Neural progenitor cell (in vitro differentiated cells): ENCODE measurements around the gene CALY. TPM values are rescaled to one million over a fixed set of nuclear protein-coding genes. Genes with fewer than 3 reads are reported as not detected.

ENCODE experiments used
- DNase-seq: peaks from one replicate; pipeline ENCODE4 v3.0.0-alpha.2; 2016; ENCODE audit warnings: low spot score
- H2AFZ ChIP-seq: fragments of 200-600 bp; sonication (generic); replicated peaks from 2 replicates; pipeline ENCODE4 v1.6.1; 2016; ENCODE audit warnings: antibody characterized with exemption
- H3F3A ChIP-seq: fragments of 200-600 bp; sonication (generic); 2 replicates; pipeline ENCODE4 v1.6.1; 2016; ENCODE audit warnings: antibody characterized with exemption, low read depth
- H3K27ac ChIP-seq: fragments of 200-600 bp; sonication (generic); 2 replicates; pipeline ENCODE4 v1.5.1; 2016; ENCODE audit warnings: mild to moderate bottlenecking
- H3K27me3 ChIP-seq: fragments of 200-600 bp; sonication (generic); 2 replicates; pipeline ENCODE4 v1.6.1; 2016; ENCODE audit warnings: mild to moderate bottlenecking, moderate library complexity
- H3K36me3 ChIP-seq: fragments of 200-600 bp; sonication (generic); 2 replicates; pipeline ENCODE4 v1.5.1; 2016
- H3K4me1 ChIP-seq: fragments of 200-600 bp; sonication (generic); 2 replicates; pipeline ENCODE4 v1.6.1; 2016; ENCODE audit warnings: mixed run types
- H3K4me2 ChIP-seq: fragments of 200-600 bp; sonication (generic); 2 replicates; pipeline ENCODE4 v1.6.1; 2016
- H3K4me3 ChIP-seq: fragments of 200-600 bp; sonication (generic); 2 replicates; pipeline ENCODE4 v1.5.1; 2016
- H3K79me2 ChIP-seq: fragments of 200-600 bp; sonication (generic); 2 replicates; pipeline ENCODE4 v1.6.1; 2016; ENCODE audit warnings: low read depth
- H3K9ac ChIP-seq: fragments of 200-600 bp; sonication (generic); 2 replicates; pipeline ENCODE4 v1.6.1; 2016
- H3K9me3 ChIP-seq: fragments of 200-600 bp; sonication (generic); 2 replicates; pipeline ENCODE4 v1.5.1; 2016; ENCODE audit warnings: low read depth
- H4K20me1 ChIP-seq: fragments of 200-600 bp; sonication (generic); 2 replicates; pipeline ENCODE4 v1.6.1; 2016; ENCODE audit warnings: low read depth
- H3K27ac Mint-ChIP-seq: 3 replicates; pipeline ENCODE4 v1.8.0; 2021; ENCODE audit warnings: mixed read lengths
- H3K27me3 Mint-ChIP-seq: 2 replicates; pipeline ENCODE4 v1.8.0; 2022; ENCODE audit warnings: low read depth, mild to moderate bottlenecking, inconsistent platforms, moderate library complexity, mixed read lengths; ENCODE audit not compliant: insufficient read depth
- H3K36me3 Mint-ChIP-seq: 3 replicates; pipeline ENCODE4 v1.8.0; 2021; ENCODE audit warnings: mixed read lengths
- H3K4me1 Mint-ChIP-seq: 3 replicates; pipeline ENCODE4 v1.8.0; 2021; ENCODE audit warnings: mixed read lengths
- H3K4me3 Mint-ChIP-seq: 3 replicates; pipeline ENCODE4 v1.8.0; 2021; ENCODE audit warnings: mild to moderate bottlenecking, moderate library complexity, mixed read lengths
- H3K9me3 Mint-ChIP-seq: 3 replicates; pipeline ENCODE4 v1.8.0; 2020; ENCODE audit warnings: mixed read lengths
- EZH2 ChIP-seq: fragments of 200-600 bp; sonication (generic); IDR thresholded peaks from 2 replicates; pipeline ENCODE4 v1.6.1; 2017; ENCODE audit warnings: antibody characterized with exemption, mild to moderate bottlenecking, moderate library complexity
- EZH2phosphoT487 ChIP-seq: fragments of 200-600 bp; sonication (generic); IDR thresholded peaks from 2 replicates; pipeline ENCODE4 v1.6.1; 2017; ENCODE audit warnings: antibody characterized with exemption
- total RNA-seq: library from RNA; depleted of rRNA; stranded (reverse); fragments of >200 nt; gene quantifications from 2 replicates; pipeline ENCODE4 v1.2.3, GENCODE V29; 2015; ENCODE audit warnings: low replicate concordance
- TF ChIP-seq, protein P1 (sequence below): fragments of 200-600 bp; sonication (generic); IDR thresholded peaks from 2 replicates; pipeline ENCODE4 v1.5.1; 2017; ENCODE audit warnings: antibody characterized with exemption, mild to moderate bottlenecking

Gene CALY
- total RNA-seq, 1 donor from 2014 or later: not detected

DNA sequence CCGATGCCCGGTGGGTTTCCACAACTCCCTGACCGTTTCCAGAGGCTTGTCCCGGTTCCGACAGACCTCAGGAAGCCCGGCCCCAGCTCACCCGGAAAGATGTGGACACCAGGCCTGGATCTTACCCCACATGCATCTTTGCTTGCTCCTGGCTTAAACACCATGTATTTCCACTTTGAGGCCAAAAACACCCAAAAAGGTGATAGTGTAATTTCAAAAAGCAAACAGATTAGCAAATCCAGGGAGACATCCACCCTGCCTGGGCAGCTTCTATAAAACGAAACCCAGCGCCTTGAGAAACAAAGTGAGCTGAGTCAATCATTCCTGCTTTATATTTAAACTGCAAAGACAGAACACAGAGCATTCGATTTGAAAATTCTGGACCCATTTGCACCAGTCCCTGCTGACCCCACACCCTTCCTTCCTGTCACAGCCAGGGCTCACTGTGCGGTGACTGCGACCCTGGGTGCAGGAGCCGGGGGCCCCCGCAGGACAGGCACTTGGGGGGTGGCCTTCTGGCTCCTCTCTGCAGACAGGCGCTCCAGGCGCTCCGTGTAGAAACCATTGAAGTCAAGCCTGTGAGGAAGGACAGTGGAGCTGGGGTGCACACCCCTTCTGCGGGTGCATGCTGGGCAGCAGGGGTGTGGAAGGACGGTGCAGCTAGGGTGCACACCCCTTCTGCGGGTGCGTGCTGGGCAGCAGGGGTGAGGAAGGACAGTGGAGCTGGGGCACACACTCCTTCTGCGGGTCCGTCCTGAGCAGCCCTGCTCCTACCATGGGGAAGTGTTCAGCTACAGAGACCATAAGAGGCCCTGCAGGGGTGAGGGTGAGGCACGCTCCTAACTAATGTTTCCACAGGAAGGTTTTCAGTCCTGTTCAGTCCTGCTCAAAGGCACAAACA, 57.1 kb downstream of the CALY start:
- Mint-ChIP-seq H3K9me3 (no peaks in the 10 kb centered on the region), H3K27ac (no peak overlapping the region), H3K4me3 (no peak overlapping the region), H3K36me3 (peaks cover 7% of the 10 kb centered on the region), H3K27me3 (peaks cover 8% of the 10 kb centered on the region), H3K4me1 (peaks cover 2% of the 10 kb centered on the region)
- Histone ChIP-seq H3K4me1 (peaks cover 22% of the 10 kb centered on the region), H3K36me3 (no peaks in the 10 kb centered on the region), H3K27ac (no peak overlapping the region), H4K20me1 (peaks cover 8% of the 10 kb centered on the region), H3F3A (peaks cover 15% of the 10 kb centered on the region), H3K9ac (no peak overlapping the region), H3K4me2 (no peak overlapping the region), H2AFZ (no peak overlapping the region), H3K27me3 (peaks cover 22% of the 10 kb centered on the region), H3K4me3 (no peak overlapping the region), H3K79me2 (no peaks in the 10 kb centered on the region), H3K9me3 (no peaks in the 10 kb centered on the region)
- TF ChIP-seq EZH2phosphoT487 (no peak), EZH2 (no peak)
- TF ChIP-seq, protein P1, sequence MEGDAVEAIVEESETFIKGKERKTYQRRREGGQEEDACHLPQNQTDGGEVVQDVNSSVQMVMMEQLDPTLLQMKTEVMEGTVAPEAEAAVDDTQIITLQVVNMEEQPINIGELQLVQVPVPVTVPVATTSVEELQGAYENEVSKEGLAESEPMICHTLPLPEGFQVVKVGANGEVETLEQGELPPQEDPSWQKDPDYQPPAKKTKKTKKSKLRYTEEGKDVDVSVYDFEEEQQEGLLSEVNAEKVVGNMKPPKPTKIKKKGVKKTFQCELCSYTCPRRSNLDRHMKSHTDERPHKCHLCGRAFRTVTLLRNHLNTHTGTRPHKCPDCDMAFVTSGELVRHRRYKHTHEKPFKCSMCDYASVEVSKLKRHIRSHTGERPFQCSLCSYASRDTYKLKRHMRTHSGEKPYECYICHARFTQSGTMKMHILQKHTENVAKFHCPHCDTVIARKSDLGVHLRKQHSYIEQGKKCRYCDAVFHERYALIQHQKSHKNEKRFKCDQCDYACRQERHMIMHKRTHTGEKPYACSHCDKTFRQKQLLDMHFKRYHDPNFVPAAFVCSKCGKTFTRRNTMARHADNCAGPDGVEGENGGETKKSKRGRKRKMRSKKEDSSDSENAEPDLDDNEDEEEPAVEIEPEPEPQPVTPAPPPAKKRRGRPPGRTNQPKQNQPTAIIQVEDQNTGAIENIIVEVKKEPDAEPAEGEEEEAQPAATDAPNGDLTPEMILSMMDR: no peak
- DNase-seq: no peak

DNA sequence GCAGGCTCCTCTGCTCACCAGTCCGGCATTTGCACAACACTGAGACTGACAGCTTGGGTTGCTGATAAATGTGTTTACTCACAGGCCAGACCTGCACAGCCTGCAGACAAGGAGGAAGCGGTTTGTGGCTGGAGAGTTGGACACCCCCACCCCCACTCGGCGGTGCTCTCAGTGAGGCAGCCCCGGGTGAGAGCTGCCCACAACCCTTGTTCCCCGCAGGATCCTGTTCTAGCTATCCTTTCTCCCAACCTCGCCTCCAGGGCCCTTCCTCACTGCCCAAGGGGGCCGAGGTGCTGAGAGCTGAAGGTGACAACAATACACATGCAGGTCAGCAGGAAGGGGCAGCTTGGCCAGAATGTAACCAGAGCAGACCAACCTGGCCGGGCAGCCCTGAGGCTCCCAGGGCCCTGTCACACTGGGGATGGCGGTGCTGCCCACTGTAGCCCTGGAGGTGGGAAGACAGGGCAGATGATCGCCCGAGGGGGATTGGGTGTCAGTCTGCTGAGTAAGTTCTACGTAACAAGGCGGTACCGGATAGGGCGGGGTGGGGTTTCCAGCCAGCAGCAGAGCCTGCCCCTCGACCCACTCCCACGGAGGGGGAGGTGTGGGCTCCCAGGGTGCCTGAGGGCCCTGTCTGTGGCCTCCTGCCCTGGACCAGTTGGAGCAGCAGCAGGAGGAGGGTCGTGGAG, 58.0 kb downstream of the CALY start:
- TF ChIP-seq EZH2 (no peak), EZH2phosphoT487 (no peak)
- TF ChIP-seq, protein P1: no peak
- DNase-seq: no peak
- Histone ChIP-seq H3K4me1 (peaks cover 22% of the 10 kb centered on the region), H3K9ac (no peak overlapping the region), H3F3A (peaks cover 15% of the 10 kb centered on the region), H3K9me3 (no peaks in the 10 kb centered on the region), H4K20me1 (peaks cover 8% of the 10 kb centered on the region), H2AFZ (no peak overlapping the region), H3K4me2 (no peak overlapping the region), H3K27ac (no peak overlapping the region), H3K36me3 (no peaks in the 10 kb centered on the region), H3K4me3 (no peak overlapping the region), H3K27me3 (peaks cover 22% of the 10 kb centered on the region), H3K79me2 (no peaks in the 10 kb centered on the region)
- Mint-ChIP-seq H3K27ac (no peak overlapping the region), H3K4me1 (peaks cover 2% of the 10 kb centered on the region), H3K27me3 (peaks cover 7% of the 10 kb centered on the region), H3K9me3 (no peaks in the 10 kb centered on the region), H3K4me3 (no peak overlapping the region), H3K36me3 (peaks cover 3% of the 10 kb centered on the region)

DNA sequence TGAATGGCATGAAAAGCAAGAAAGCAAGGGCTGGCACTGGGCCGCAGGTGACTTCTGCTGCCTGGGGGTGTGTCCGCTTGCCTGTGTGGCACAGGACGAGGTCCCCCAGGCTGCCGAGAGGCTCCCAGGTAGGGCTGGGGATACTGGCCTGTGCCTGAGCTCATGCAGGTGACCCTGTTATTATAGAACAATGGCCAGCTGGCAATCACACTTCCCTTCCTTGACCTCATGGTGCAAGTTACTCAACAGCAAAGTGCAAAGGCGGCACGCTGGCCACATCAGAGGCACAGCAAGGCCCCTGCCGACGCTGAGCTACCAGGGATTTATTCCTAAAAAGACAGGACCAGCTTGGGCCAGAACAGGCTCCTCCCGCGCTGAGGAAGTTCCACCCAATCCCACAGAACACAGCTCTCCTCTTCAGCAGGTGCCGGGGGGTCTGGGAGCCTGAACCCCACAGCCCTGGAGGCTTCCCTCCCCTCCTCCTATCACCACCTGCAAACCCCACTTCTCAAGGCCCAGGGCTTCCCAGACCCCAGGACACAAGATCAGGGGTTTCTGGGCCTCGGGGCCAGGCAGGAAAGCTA, 58.6 kb downstream of the CALY start:
- Histone ChIP-seq H2AFZ (no peak overlapping the region), H3K4me3 (no peak overlapping the region), H3K9me3 (no peaks in the 10 kb centered on the region), H3K27me3 (peaks cover 22% of the 10 kb centered on the region), H3K36me3 (no peaks in the 10 kb centered on the region), H3K4me1 (peaks cover 22% of the 10 kb centered on the region), H3K79me2 (no peaks in the 10 kb centered on the region), H3K4me2 (no peak overlapping the region), H4K20me1 (peaks cover 8% of the 10 kb centered on the region), H3K27ac (no peak overlapping the region), H3K9ac (no peak overlapping the region), H3F3A (peaks cover 15% of the 10 kb centered on the region)
- Mint-ChIP-seq H3K27ac (no peak overlapping the region), H3K27me3 (peaks cover 7% of the 10 kb centered on the region), H3K4me1 (peaks cover 2% of the 10 kb centered on the region), H3K36me3 (peaks cover 2% of the 10 kb centered on the region), H3K9me3 (no peaks in the 10 kb centered on the region), H3K4me3 (no peak overlapping the region)
- no peak for DNase-seq
- TF ChIP-seq, protein P1: no peak
- TF ChIP-seq EZH2: no peak
- TF ChIP-seq EZH2phosphoT487: no peak
